ENCODE data around the gene HTRA3.

Gene HTRA3

GRCh38 chr4:8353912-8354453 lies 84.4 kb downstream of the HTRA3 start:
- Mint-ChIP-seq H3K4me1 (peaks cover 35% of the 10 kb centered on the region), H3K27ac (peak overlapping the region in 1 of 3 experiments; percentile 50), H3K9me3 (peaks cover 2% of the 10 kb centered on the region), H3K4me3 (no peak overlapping the region), H3K36me3 (ENCODE audit: low read depth) (no peaks in the 10 kb centered on the region), H3K27me3 (ENCODE audit: low read depth) (no peaks in the 10 kb centered on the region)
- no peak for TF ChIP-seq CTCF (IDR thresholded peaks at IDR 0.05; ENCODE audit: unreplicated experiment in 3 of 3)

DNA sequence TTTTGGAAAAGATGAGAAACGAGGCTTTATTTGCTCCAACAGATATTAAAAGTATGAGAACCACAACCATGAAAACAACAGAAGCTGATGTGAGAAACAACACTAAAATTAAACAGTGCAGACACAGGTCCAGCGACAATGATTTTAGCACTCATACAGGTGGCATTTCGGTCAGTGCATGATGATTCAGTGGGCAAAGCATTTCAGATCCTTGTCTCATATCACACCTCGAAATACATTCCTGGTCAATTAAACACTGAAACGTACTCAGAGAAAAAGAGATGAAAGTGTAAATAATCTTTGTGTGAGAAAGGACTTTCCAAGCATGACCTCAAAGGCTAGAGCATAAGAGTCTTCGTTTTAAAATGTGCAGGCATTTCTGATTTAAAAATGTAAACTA lies 85.8 kb downstream of the HTRA3 start:
- Mint-ChIP-seq H3K4me1 (peaks cover 28% of the 10 kb centered on the region), H3K36me3 (ENCODE audit: low read depth) (no peaks in the 10 kb centered on the region), H3K27ac (peak overlapping the region in 1 of 3 experiments; percentile 78), H3K27me3 (ENCODE audit: low read depth) (no peaks in the 10 kb centered on the region), H3K4me3 (no peak overlapping the region), H3K9me3 (peaks cover 2% of the 10 kb centered on the region)
- TF ChIP-seq CTCF (IDR thresholded peaks at IDR 0.05; ENCODE audit: unreplicated experiment in 3 of 3): no peak

DNA sequence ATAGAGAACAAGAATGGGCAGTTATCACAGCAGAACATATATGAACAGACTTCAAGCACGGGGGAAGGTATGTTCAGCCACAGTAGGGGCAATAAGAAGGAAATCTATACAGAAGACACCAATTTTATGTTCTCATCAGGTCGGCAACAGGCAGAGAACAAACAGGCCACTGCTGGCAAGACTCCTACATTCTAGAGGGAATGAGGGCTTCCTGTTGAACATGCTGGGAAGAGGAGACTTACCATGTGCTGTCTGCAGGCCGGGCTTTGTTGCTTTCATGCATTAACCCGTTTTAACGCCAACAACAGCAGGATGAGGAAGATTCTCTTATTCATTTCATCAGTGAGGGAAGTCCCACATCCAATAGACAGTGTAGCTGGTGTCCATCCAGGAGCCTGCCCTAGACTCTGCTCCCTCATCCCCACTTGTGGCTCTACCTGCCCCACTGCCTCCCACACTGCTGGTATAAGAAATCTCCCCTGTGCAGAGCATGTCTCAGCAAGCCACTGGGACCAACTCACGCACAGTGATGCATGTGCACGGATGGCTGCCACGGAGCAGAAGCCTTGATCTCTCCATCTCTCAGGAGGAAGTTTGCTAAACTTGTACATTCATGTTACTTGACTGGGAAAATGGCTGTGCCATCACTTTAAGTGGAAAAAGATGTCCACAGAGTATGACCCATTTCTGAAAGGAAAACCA lies 86.5 kb downstream of the HTRA3 start:
- Mint-ChIP-seq H3K9me3 (peaks cover 4% of the 10 kb centered on the region), H3K36me3 (ENCODE audit: low read depth) (no peaks in the 10 kb centered on the region), H3K4me3 (no peak overlapping the region), H3K27ac (peak overlapping the region in 1 of 3 experiments; percentile 78), H3K4me1 (peaks cover 24% of the 10 kb centered on the region), H3K27me3 (ENCODE audit: low read depth) (no peaks in the 10 kb centered on the region)
- TF ChIP-seq CTCF (IDR thresholded peaks at IDR 0.05; ENCODE audit: unreplicated experiment in 3 of 3): no peak

All from nephron (organoid).